Caco-2 (cell line): ENCODE results near the gene SPDYE3. TPM values are rescaled to one million over a fixed set of nuclear protein-coding genes. Genes with fewer than 3 reads are reported as not detected.

ENCODE experiments used
- BruUV-seq: library from RNA; stranded (reverse); fragments of 400-500 nt; replicated peaks from 2 replicates; lab custom pipeline; 2021; lab: Mats Ljungman, UMichigan
- CTCF ChIA-PET: fragments of 300-600 bp; sonication (Branson Sonifier 250); formaldehyde crosslinking; loops from one replicate; lab custom pipeline; 2022; ENCODE audit warnings: antibody characterized with exemption; lab: Charles Lee
- POLR2A ChIA-PET: fragments of 300-600 bp; sonication (Branson Sonifier 250); formaldehyde crosslinking; loops from one replicate; lab custom pipeline; 2022; ENCODE audit warnings: antibody characterized with exemption; lab: Charles Lee
- DNase-seq, 2 experiments: peaks; one replicate each; pipeline versions ENCODE4 v3.0.0 to v3.0.0-alpha.2; 2020 to 2022
- H3K27me3 ChIP-seq: replicated peaks from 2 replicates; pipeline ENCODE4 v1.6.0; 2011; ENCODE audit warnings: low read length; ENCODE audit not compliant: control insufficient read depth, insufficient read depth
- H3K36me3 ChIP-seq: 2 replicates; pipeline ENCODE4 v1.5.1; 2011; ENCODE audit warnings: low read length; ENCODE audit not compliant: control insufficient read depth, insufficient read depth
- H3K4me1 ChIP-seq: fragments of 250-450 bp; sonication (Bioruptor Pico); 2 replicates; pipeline ENCODE4 v1.5.1; 2020; ENCODE audit warnings: mild to moderate bottlenecking
- H3K4me3 ChIP-seq: 2 replicates; pipeline ENCODE4 v1.5.1; 2011; ENCODE audit warnings: low read depth, mild to moderate bottlenecking, control low read depth, low read length
- H3K9me3 ChIP-seq: fragments of 250-450 bp; sonication (Bioruptor Pico); 2 replicates; pipeline ENCODE4 v1.5.1; 2020; ENCODE audit warnings: mild to moderate bottlenecking, moderate library complexity
- H3K27ac Mint-ChIP-seq: one replicate; pipeline ENCODE4 v1.8.0; 2022; ENCODE audit warnings: mixed read lengths; ENCODE audit not compliant: unreplicated experiment
- H3K27me3 Mint-ChIP-seq: one replicate; pipeline ENCODE4 v1.8.0; 2022; ENCODE audit warnings: mixed read lengths; ENCODE audit not compliant: insufficient read depth, unreplicated experiment
- H3K36me3 Mint-ChIP-seq: one replicate; pipeline ENCODE4 v1.8.0; 2022; ENCODE audit warnings: mild to moderate bottlenecking, mixed read lengths; ENCODE audit not compliant: insufficient read depth, unreplicated experiment
- H3K4me1 Mint-ChIP-seq: one replicate; pipeline ENCODE4 v1.8.0; 2022; ENCODE audit warnings: low read depth, mixed read lengths; ENCODE audit not compliant: unreplicated experiment
- H3K4me3 Mint-ChIP-seq: one replicate; pipeline ENCODE4 v1.8.0; 2022; ENCODE audit warnings: mild to moderate bottlenecking, moderate library complexity, mixed read lengths; ENCODE audit not compliant: unreplicated experiment
- H3K9me3 Mint-ChIP-seq: one replicate; pipeline ENCODE4 v1.8.0; 2022; ENCODE audit warnings: mixed read lengths; ENCODE audit not compliant: unreplicated experiment
- CTCF ChIP-seq, 2 experiments: fragments of 200-600 bp in 1 of 2; IDR thresholded peaks; 1 replicate in 1 of 2; 2 replicates in 1 of 2; pipeline versions ENCODE4 v1.5.1 to v1.8.0; 2011 to 2022; ENCODE audit warnings: antibody characterized with exemption in 1 of 2, control low read depth in 1 of 2, inconsistent platforms in 1 of 2, low read depth in 1 of 2, low read length in 1 of 2, mild to moderate bottlenecking in 1 of 2, moderate library complexity in 1 of 2; ENCODE audit not compliant: insufficient read depth in 1 of 2, severe bottlenecking in 1 of 2, unreplicated experiment in 1 of 2
- intact Hi-C: fragments of 100-400 bp; cut with micrococcal nuclease; formaldehyde crosslinking; loops from one replicate; pipeline ENCODE4 v1.10.0; 2022; ENCODE audit not compliant: unreplicated experiment
- total RNA-seq: library from RNA; stranded (reverse); gene quantifications from 2 replicates; pipeline ENCODE4 v1.2.3, GENCODE V29; 2022

Gene SPDYE3
- total RNA-seq, 1 experiment from 2014 or later, result not detected

GRCh38 chr7:100352984-100353684 lies 45.6 kb downstream of the SPDYE3 start:
- no peaks in the 10 kb centered on the region for H3K4me1 Mint-ChIP-seq
- Histone ChIP-seq H3K36me3 (peaks cover 7% of the 10 kb centered on the region), H3K9me3 (no peaks in the 10 kb centered on the region), H3K4me1 (no peaks in the 10 kb centered on the region), H3K4me3 (no peak overlapping the region), H3K27me3 (no peaks in the 10 kb centered on the region)
- no peaks in the 10 kb centered on the region for H3K9me3 Mint-ChIP-seq
- no peak overlapping the region for H3K27ac Mint-ChIP-seq
- intact Hi-C loops, result no loop called here
- ChIA-PET CTCF (no interaction called here), POLR2A (no interaction called here)
- H3K4me3 Mint-ChIP-seq, result no peak overlapping the region
- no TSS peak for BruUV-seq
- no peaks in the 10 kb centered on the region for H3K27me3 Mint-ChIP-seq
- no peak for TF ChIP-seq CTCF (IDR thresholded peaks at IDR 0.05; ENCODE audit: insufficient read depth in 1 of 2, low read depth in 1 of 2, low read length in 1 of 2, severe bottlenecking in 1 of 2, unreplicated experiment in 1 of 2)
- peaks cover 91% of the 10 kb centered on the region for H3K36me3 Mint-ChIP-seq
- no peak for DNase-seq

- BruUV-seq, result no TSS peak
- H3K4me3 ChIP-seq, result no peak overlapping the region
- H3K4me1 ChIP-seq, result no peaks in the 10 kb centered on the region
- H3K36me3 Mint-ChIP-seq, result peaks cover 91% of the 10 kb centered on the region
- H3K36me3 ChIP-seq, result peaks cover 7% of the 10 kb centered on the region
- no peaks in the 10 kb centered on the region for H3K27me3 Mint-ChIP-seq
- H3K4me1 Mint-ChIP-seq, result no peaks in the 10 kb centered on the region
- H3K27me3 ChIP-seq, result no peaks in the 10 kb centered on the region
- no peak overlapping the region for H3K4me3 Mint-ChIP-seq
- H3K27ac Mint-ChIP-seq, result no peak overlapping the region
- intact Hi-C loops, result no loop called here
- TF ChIP-seq CTCF (IDR thresholded peaks at IDR 0.05; ENCODE audit: insufficient read depth in 1 of 2, low read depth in 1 of 2, low read length in 1 of 2, severe bottlenecking in 1 of 2, unreplicated experiment in 1 of 2), result no peak
- POLR2A ChIA-PET, result no interaction called here
- CTCF ChIA-PET, result no interaction called here
- no peaks in the 10 kb centered on the region for H3K9me3 Mint-ChIP-seq
- H3K9me3 ChIP-seq, result no peaks in the 10 kb centered on the region
- DNase-seq, result no peak
These were observed 46.3 kb downstream of the SPDYE3 start for GRCh38 chr7:100353685-100354330.

GRCh38 chr7:100356416-100357068 lies 49.0 kb downstream of the SPDYE3 start:
- intact Hi-C loops, result no loop called here
- Histone ChIP-seq H3K36me3 (peaks cover 4% of the 10 kb centered on the region; the same call in 1 of the 2 replicates), H3K27me3 (no peaks in the 10 kb centered on the region), H3K4me1 (no peaks in the 10 kb centered on the region), H3K4me3 (no peak overlapping the region), H3K9me3 (no peaks in the 10 kb centered on the region)
- peaks cover 91% of the 10 kb centered on the region for H3K36me3 Mint-ChIP-seq
- no peak for TF ChIP-seq CTCF (IDR thresholded peaks at IDR 0.05; ENCODE audit: insufficient read depth in 1 of 2, low read depth in 1 of 2, low read length in 1 of 2, severe bottlenecking in 1 of 2, unreplicated experiment in 1 of 2)
- ChIA-PET POLR2A (no interaction called here), CTCF (no interaction called here)
- H3K27me3 Mint-ChIP-seq, result no peaks in the 10 kb centered on the region
- no peak for DNase-seq
- no peaks in the 10 kb centered on the region for H3K4me1 Mint-ChIP-seq
- no peaks in the 10 kb centered on the region for H3K9me3 Mint-ChIP-seq
- no peak overlapping the region for H3K4me3 Mint-ChIP-seq
- no TSS peak for BruUV-seq
- H3K27ac Mint-ChIP-seq, result no peak overlapping the region
